AG04450 (cell line): ENCODE results near the gene XAB2. TPM values are rescaled to one million over a fixed set of nuclear protein-coding genes. Genes with fewer than 3 reads are reported as not detected.

Experiments used
- CTCF ChIA-PET: fragments of 300-600, 350-600 bp; formaldehyde crosslinking; extraction: SDS; loops from one replicate; lab custom pipeline; 2022; ENCODE audit warnings: antibody characterized with exemption, inconsistent platforms; lab: Charles Lee
- POLR2A ChIA-PET: fragments of 350-600 bp; formaldehyde crosslinking; extraction: SDS; loops from one replicate; lab custom pipeline; 2021; ENCODE audit warnings: antibody characterized with exemption, inconsistent platforms; lab: Yijun Ruan, JAX
- DNase-seq: peaks from one replicate; pipeline ENCODE4 v3.0.0-alpha.2; 2011; ENCODE audit warnings: low read depth, low spot score
- H3K27ac ChIP-seq: one replicate; pipeline ENCODE4 v1.5.1; 2012; ENCODE audit warnings: low read depth, low read length, control low read depth
- H3K27me3 ChIP-seq: one replicate; pipeline ENCODE4 v1.6.0; 2012; ENCODE audit warnings: low read length; ENCODE audit not compliant: control insufficient read depth, insufficient read depth
- H3K4me3 ChIP-seq: 2 replicates; pipeline ENCODE4 v1.5.1; 2011; ENCODE audit warnings: mild to moderate bottlenecking, low read depth, low read length, control low read depth
- H3K9me3 ChIP-seq: 2 replicates; pipeline ENCODE4 v1.5.1; 2012; ENCODE audit warnings: low read length; ENCODE audit not compliant: control insufficient read depth, insufficient read depth
- polyA plus RNA-seq: library from polyadenylated mRNA; depleted of rRNA; stranded (reverse); fragments of >200 nt; gene quantifications from 2 replicates; pipeline ENCODE4 v1.2.3, GENCODE V29; 2011
- TF ChIP-seq, protein P1 (sequence below): IDR thresholded peaks from 2 replicates; pipeline ENCODE4 v1.5.1; 2011; ENCODE audit warnings: low read depth, low read length, control low read depth, inconsistent platforms

XAB2 gene
- polyA plus RNA-seq, 1 experiment = 16.3 TPM

GRCh38 chr19:7638802-7639465, 9.6 kb upstream of the XAB2 start:
- CTCF ChIA-PET = interaction anchor here (0.8 kb wide), 1 partner anchor 13 kb away, joined by 3 read pairs; no protein-coding TSS in a partner anchor
- H3K27ac ChIP-seq = no peak overlapping the region
- POLR2A ChIA-PET = interaction anchor here (0.6 to 1.0 kb wide), 2 partner anchors 9 to 518 kb away, joined by 3 to 6 read pairs; partner anchors contain the start of genes PET100 and XAB2

DNA sequence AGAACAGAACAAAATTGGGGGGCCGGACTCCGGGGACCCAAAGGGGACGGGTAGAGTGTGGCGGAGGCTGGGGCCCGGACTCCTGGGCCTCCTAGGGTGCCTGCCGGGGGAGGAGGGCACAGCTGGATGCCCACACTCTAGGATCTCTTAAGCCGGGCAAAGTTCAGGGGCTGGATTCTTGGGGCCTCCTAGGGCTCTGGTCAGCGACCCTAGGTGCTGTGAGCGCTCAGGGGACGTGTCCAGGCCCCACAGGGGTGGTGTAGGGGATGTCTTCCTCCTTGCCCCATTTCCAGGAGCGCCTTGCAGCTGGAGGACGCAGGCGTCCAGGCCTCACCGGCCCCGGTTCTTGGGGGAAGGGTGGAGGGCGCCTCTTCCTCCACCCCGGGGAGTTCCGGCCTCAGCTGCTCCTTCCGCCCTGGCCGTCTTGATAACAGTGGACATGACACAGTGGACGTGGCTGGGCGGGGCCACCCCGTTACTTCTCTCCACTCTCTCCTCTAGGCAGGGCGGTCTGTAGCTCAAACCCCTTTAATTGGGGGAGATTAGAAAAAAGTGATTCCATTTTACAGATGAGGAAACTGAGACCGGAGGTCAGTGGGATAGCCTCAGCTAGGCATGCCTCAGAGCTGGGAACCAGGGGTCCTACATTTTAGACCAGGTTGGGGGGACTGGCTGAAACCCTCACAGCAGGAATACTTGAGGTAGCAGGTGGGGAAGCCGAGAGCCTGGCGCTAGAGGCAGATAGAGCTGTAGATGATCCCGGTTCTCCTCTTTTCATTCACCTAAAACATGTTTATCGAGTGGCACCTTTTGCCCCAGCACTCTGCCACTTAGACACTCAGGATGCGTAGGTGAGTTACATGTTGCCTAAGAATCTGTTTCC, 8.3 kb upstream of the XAB2 start:
- ChIA-PET POLR2A (interaction anchor here (1.0 kb wide), 1 partner anchor 8 kb away, joined by 3 read pairs; the partner anchor contains the start of genes PET100 and XAB2), CTCF (interaction anchor here (1.2 kb wide), 1 partner anchor 43 kb away, joined by 3 read pairs; the partner anchor contains the start of gene TRAPPC5)
- Histone ChIP-seq H3K4me3 (peak overlapping the region; percentile 32), H3K9me3 (peaks cover 6% of the 10 kb centered on the region; the same call in 1 of the 2 replicates), H3K27me3 (peaks cover 6% of the 10 kb centered on the region), H3K27ac (no peak overlapping the region)
- no peak for DNase-seq
- TF ChIP-seq, protein P1, sequence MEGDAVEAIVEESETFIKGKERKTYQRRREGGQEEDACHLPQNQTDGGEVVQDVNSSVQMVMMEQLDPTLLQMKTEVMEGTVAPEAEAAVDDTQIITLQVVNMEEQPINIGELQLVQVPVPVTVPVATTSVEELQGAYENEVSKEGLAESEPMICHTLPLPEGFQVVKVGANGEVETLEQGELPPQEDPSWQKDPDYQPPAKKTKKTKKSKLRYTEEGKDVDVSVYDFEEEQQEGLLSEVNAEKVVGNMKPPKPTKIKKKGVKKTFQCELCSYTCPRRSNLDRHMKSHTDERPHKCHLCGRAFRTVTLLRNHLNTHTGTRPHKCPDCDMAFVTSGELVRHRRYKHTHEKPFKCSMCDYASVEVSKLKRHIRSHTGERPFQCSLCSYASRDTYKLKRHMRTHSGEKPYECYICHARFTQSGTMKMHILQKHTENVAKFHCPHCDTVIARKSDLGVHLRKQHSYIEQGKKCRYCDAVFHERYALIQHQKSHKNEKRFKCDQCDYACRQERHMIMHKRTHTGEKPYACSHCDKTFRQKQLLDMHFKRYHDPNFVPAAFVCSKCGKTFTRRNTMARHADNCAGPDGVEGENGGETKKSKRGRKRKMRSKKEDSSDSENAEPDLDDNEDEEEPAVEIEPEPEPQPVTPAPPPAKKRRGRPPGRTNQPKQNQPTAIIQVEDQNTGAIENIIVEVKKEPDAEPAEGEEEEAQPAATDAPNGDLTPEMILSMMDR = no peak

More at GRCh38 chr19:7638802-7639465, 9.6 kb upstream of the XAB2 start:
- TF ChIP-seq, protein P1 = no peak
- DNase-seq = no peak
- Histone ChIP-seq H3K4me3 (no peak overlapping the region), H3K27me3 (peaks cover 6% of the 10 kb centered on the region), H3K9me3 (peaks cover 11% of the 10 kb centered on the region; the same call in 1 of the 2 replicates)

DNA sequence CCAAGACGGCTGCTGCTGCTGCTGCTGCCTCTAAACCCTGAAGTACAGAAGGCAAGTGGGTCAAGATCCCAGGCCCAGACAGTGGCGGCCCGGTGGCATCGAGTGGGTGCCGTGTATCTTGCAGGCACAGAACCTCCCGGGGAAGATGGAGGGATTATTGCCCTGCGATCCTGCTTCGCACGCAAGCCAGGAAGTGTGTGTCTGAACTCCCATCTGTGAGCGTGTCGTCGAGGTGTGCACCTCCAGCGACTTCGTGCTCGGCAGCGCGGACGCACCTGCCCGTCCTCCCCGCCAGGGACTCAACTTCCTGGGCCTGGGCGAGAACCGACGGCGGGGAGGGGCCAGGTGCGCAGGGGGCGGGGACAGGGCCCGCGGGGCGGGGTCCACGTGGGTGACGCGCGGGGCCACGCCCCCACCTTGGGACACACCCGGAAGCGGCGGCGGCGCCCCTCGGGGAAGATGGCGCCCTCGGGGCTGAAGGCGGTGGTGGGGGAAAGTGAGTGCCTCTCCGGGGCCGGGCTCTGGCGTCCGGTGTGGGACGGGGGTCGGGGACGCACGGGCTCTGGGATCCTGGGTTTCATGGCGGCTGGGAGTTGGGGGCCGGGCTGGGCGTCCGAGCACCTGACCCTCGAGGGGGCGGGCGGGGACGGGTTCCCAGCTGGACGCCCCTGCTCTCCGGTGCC, 7.5 kb upstream of the XAB2 start, which contains the start of gene STXBP2:
Gene STXBP2, plus strand, starts transcription at position 420 of the 683 bp plus-strand sequence. Its CDS starts 40 bp downstream, at position 460.
- no peak for DNase-seq
- Histone ChIP-seq H3K27me3 (peaks cover 6% of the 10 kb centered on the region), H3K4me3 (peak within 1 kb of the TSS; percentile 32), H3K27ac (no peak within 1 kb of the TSS), H3K9me3 (peaks cover 6% of the 10 kb centered on the region; the same call in 1 of the 2 replicates)
- ChIA-PET POLR2A (no interaction called here), CTCF (no interaction called here)
- TF ChIP-seq, protein P1 = no peak

DNA sequence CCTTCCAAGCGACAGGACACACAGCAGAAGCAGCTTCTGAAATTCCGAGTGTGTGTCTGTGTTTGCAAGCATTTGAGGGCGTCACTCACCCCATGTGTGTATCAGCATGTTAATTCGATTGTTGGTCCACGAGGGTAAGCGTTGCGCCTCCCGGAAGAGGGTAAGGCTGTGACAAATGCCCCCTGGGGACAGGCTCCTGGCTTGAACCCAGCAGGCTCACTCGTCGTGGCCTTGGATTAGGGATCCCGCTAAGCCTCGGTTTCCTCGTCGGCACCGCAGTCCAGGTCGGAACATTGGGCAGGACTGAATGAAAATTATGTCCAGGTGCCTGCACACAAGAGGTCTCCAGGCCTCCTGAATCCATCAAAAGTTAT, 7.0 kb upstream of the XAB2 start:
- Histone ChIP-seq H3K27me3 (peaks cover 6% of the 10 kb centered on the region), H3K9me3 (peaks cover 6% of the 10 kb centered on the region; the same call in 1 of the 2 replicates), H3K27ac (no peak overlapping the region), H3K4me3 (no peak overlapping the region)
- DNase-seq = no peak
- CTCF ChIA-PET = no interaction called here
- TF ChIP-seq, protein P1 = no peak
- POLR2A ChIA-PET = no interaction called here
